PC-3 (cell line): ENCODE results near the gene PARP3. TPM values are rescaled to one million over a fixed set of nuclear protein-coding genes. Genes with fewer than 3 reads are reported as not detected.

ENCODE experiments used
- ATAC-seq: fragments of 200-7000 bp; cut with Tn5 transposase; 2 replicates; pipeline ENCODE4 v1.9.1; 2020; ENCODE audit warnings: mild to moderate bottlenecking, moderate library complexity
- BruUV-seq: library from RNA; stranded (reverse); fragments of 400-500 nt; replicated peaks from 2 replicates; lab custom pipeline; 2021; lab: Mats Ljungman, UMichigan
- CTCF ChIA-PET: fragments of 300-600 bp; sonication (Branson Sonifier 250); formaldehyde crosslinking; loops from one replicate; lab custom pipeline; 2022; ENCODE audit warnings: antibody characterized with exemption; lab: Charles Lee
- POLR2A ChIA-PET: fragments of 300-600 bp; sonication (Branson Sonifier 250); formaldehyde crosslinking; loops from one replicate; lab custom pipeline; 2022; ENCODE audit warnings: antibody characterized with exemption; ENCODE audit not compliant: unreplicated experiment; lab: Charles Lee
- DNase-seq: peaks from one replicate; pipeline ENCODE4 v3.0.0-alpha.2; 2015
- H2AFZ ChIP-seq: fragments of 300-600 bp; sonication (generic); 2 replicates; pipeline ENCODE4 v1.6.0; 2016; ENCODE audit warnings: antibody characterized with exemption, low read length
- H3F3A ChIP-seq: fragments of 300-600 bp; sonication (generic); one replicate; pipeline ENCODE4 v1.6.0; 2017; ENCODE audit warnings: antibody characterized with exemption, low read length, control low read depth, mild to moderate bottlenecking; ENCODE audit not compliant: unreplicated experiment
- H3K27ac ChIP-seq: fragments of 300-600 bp; sonication (generic); 2 replicates; pipeline ENCODE4 v1.5.1; 2016; ENCODE audit warnings: mild to moderate bottlenecking, low read length
- H3K27me3 ChIP-seq: fragments of 300-600 bp; sonication (generic); 2 replicates; pipeline ENCODE4 v1.6.1; 2016; ENCODE audit warnings: low read length, mixed read lengths
- H3K36me3 ChIP-seq: fragments of 300-600 bp; sonication (generic); 2 replicates; pipeline ENCODE4 v1.6.1; 2016; ENCODE audit warnings: low read depth, mixed run types, low read length, mixed read lengths
- H3K4me1 ChIP-seq: fragments of 300-600 bp; sonication (generic); 2 replicates; pipeline ENCODE4 v1.5.1; 2016; ENCODE audit warnings: low read length; ENCODE audit not compliant: insufficient read depth
- H3K4me2 ChIP-seq: fragments of 300-600 bp; sonication (generic); 2 replicates; pipeline ENCODE4 v1.6.0; 2016; ENCODE audit warnings: low read length
- H3K4me3 ChIP-seq: fragments of 300-600 bp; sonication (generic); 2 replicates; pipeline ENCODE4 v1.5.1; 2016; ENCODE audit warnings: mild to moderate bottlenecking, low read length, mixed read lengths
- H3K79me2 ChIP-seq: fragments of 300-600 bp; sonication (generic); 2 replicates; pipeline ENCODE4 v1.6.1; 2017; ENCODE audit warnings: low read length, mixed read lengths
- H3K9ac ChIP-seq: fragments of 300-600 bp; sonication (generic); 2 replicates; pipeline ENCODE4 v1.6.0; 2016; ENCODE audit warnings: mild to moderate bottlenecking, low read length
- H3K9me2 ChIP-seq: fragments of 300-600 bp; sonication (generic); replicated peaks from 2 replicates; pipeline ENCODE4 v1.6.1; 2016; ENCODE audit warnings: mixed run types, low read length, mixed read lengths
- H3K9me3 ChIP-seq: fragments of 300-600 bp; sonication (generic); 2 replicates; pipeline ENCODE4 v1.6.1; 2016; ENCODE audit warnings: low read length, mixed read lengths
- H4K20me1 ChIP-seq: fragments of 300-600 bp; sonication (generic); 2 replicates; pipeline ENCODE4 v1.6.1; 2016; ENCODE audit warnings: low read length, mixed read lengths
- EZH2 ChIP-seq: fragments of 300-600 bp; sonication (generic); IDR thresholded peaks from one replicate; pipeline ENCODE4 v1.6.1; 2017; ENCODE audit warnings: antibody characterized with exemption, mild to moderate bottlenecking, low read length; ENCODE audit not compliant: unreplicated experiment
- EZH2phosphoT487 ChIP-seq: fragments of 300-600 bp; sonication (generic); IDR thresholded peaks from 2 replicates; pipeline ENCODE4 v1.6.1; 2018; ENCODE audit warnings: mild to moderate bottlenecking, antibody characterized with exemption, low read length, borderline replicate concordance
- intact Hi-C: fragments of 100-400 bp; cut with micrococcal nuclease; formaldehyde crosslinking; loops from 2 replicates; pipeline ENCODE4 v1.9.0; 2023
- total RNA-seq: library from RNA; depleted of rRNA; stranded (reverse); fragments of >200 nt; gene quantifications from 2 replicates; pipeline ENCODE4 v1.2.3, GENCODE V29; 2014
- TF ChIP-seq, protein P1 (sequence below): fragments of 300-600 bp; sonication (generic); conservative IDR thresholded peaks from 2 replicates; pipeline ENCODE4 v1.5.1; 2017; ENCODE audit warnings: antibody characterized with exemption, low read depth, mild to moderate bottlenecking, low read length

Gene PARP3
- total RNA-seq, 1 experiment from 2014 or later = 19.3 TPM

DNA sequence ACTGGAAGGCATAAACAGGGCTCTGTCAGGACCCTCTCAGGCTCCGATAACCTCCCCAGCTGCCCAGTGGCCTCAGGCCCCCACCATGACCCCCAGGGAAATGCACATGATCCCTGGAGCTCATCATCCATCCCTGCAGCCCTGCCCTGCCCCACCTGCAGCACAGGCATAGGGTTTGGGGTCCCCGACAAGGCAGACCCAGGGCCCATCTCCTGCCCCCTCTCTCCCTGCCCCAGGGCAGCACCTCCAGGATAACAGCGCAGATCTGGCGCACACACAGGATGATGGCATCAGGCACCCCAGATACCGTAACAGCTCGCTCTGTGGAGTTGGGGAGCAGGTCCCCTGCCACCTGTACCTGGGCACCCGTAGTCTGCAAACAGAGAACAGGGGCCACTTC lies 17.5 kb downstream of the PARP3 start:
- no TSS peak for BruUV-seq
- H3K36me3 ChIP-seq = no peaks in the 10 kb centered on the region
- no peaks in the 10 kb centered on the region for H3K9me3 ChIP-seq
- no peaks in the 10 kb centered on the region for H4K20me1 ChIP-seq
- H3K9ac ChIP-seq = no peak overlapping the region
- H3K4me2 ChIP-seq = no peak overlapping the region
- H3K27me3 ChIP-seq = no peaks in the 10 kb centered on the region
- H3K9me2 ChIP-seq = no peaks in the 10 kb centered on the region
- POLR2A ChIA-PET = no interaction called here
- no peaks in the 10 kb centered on the region for H3K79me2 ChIP-seq
- H3K4me3 ChIP-seq = no peak overlapping the region
- TF ChIP-seq, protein P1, sequence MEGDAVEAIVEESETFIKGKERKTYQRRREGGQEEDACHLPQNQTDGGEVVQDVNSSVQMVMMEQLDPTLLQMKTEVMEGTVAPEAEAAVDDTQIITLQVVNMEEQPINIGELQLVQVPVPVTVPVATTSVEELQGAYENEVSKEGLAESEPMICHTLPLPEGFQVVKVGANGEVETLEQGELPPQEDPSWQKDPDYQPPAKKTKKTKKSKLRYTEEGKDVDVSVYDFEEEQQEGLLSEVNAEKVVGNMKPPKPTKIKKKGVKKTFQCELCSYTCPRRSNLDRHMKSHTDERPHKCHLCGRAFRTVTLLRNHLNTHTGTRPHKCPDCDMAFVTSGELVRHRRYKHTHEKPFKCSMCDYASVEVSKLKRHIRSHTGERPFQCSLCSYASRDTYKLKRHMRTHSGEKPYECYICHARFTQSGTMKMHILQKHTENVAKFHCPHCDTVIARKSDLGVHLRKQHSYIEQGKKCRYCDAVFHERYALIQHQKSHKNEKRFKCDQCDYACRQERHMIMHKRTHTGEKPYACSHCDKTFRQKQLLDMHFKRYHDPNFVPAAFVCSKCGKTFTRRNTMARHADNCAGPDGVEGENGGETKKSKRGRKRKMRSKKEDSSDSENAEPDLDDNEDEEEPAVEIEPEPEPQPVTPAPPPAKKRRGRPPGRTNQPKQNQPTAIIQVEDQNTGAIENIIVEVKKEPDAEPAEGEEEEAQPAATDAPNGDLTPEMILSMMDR = no peak
- no peak for TF ChIP-seq EZH2
- TF ChIP-seq EZH2phosphoT487 = no peak
- H3K4me1 ChIP-seq = no peaks in the 10 kb centered on the region
- DNase-seq = no peak
- CTCF ChIA-PET = no interaction called here
- H3F3A ChIP-seq = no peaks in the 10 kb centered on the region
- no peak overlapping the region for H3K27ac ChIP-seq
- no peak overlapping the region for H2AFZ ChIP-seq
- no peak for ATAC-seq
- intact Hi-C loops = no loop called here

DNA sequence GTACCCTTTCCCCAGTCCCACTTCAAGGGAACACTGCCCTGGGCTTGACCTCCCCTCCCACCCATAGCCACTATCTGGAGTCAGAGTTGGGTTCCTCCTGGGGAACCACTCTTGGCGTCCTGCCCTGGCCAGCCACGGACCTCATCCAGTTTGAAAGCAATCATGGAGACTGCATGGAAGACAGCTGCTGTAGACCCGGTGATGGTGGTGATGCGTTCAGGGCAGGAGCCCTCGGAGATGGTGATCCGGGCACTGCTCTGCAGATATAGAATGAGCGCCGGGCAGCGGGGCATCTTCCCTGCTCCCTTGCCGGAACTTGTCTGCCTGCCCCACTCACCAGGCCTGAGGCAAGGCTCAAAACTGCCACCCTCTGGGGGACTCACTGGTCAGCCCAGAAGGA lies 18.2 kb downstream of the PARP3 start:
- Histone ChIP-seq H3K27me3 (no peaks in the 10 kb centered on the region), H2AFZ (no peak overlapping the region), H3K9me2 (no peaks in the 10 kb centered on the region), H3K4me3 (no peak overlapping the region), H3K36me3 (no peaks in the 10 kb centered on the region), H3K4me2 (no peak overlapping the region), H3K79me2 (no peaks in the 10 kb centered on the region), H3K27ac (no peak overlapping the region), H3K9ac (no peak overlapping the region), H3K9me3 (no peaks in the 10 kb centered on the region), H3F3A (no peaks in the 10 kb centered on the region), H3K4me1 (no peaks in the 10 kb centered on the region), H4K20me1 (no peaks in the 10 kb centered on the region)
- ATAC-seq = no peak
- no TSS peak for BruUV-seq
- DNase-seq = no peak
- ChIA-PET CTCF (no interaction called here), POLR2A (no interaction called here)
- no peak for TF ChIP-seq EZH2phosphoT487
- no peak for TF ChIP-seq EZH2
- TF ChIP-seq, protein P1 = no peak
- intact Hi-C loops = no loop called here

DNA sequence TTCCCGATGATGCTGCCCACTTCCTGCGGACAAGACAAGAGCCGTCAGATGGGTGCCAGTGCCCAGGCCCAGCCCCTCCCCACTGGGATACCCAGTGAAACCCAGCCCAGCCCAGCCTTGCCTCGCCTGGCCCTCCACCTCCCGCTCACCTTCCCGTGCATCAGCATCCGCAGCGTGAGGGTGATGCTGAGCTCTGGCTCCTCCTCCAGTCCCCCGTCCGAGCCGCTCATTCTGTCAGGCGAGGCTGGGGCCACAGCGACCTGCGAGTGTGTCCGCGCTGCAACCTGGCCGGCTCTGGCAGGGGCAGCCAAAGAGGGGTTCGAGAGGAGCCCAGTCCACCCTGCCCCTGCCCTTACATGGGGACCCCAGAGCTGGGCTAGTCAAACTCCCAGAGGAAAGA lies 18.8 kb downstream of the PARP3 start:
- Histone ChIP-seq H4K20me1 (no peaks in the 10 kb centered on the region), H3K4me2 (no peak overlapping the region), H3F3A (no peaks in the 10 kb centered on the region), H3K36me3 (no peaks in the 10 kb centered on the region), H3K79me2 (no peaks in the 10 kb centered on the region), H3K27ac (no peak overlapping the region), H3K9me3 (no peaks in the 10 kb centered on the region), H3K27me3 (no peaks in the 10 kb centered on the region), H3K4me3 (no peak overlapping the region), H2AFZ (no peak overlapping the region), H3K9ac (no peak overlapping the region), H3K4me1 (no peaks in the 10 kb centered on the region), H3K9me2 (no peaks in the 10 kb centered on the region)
- intact Hi-C loops = no loop called here
- no TSS peak for BruUV-seq
- ChIA-PET CTCF (no interaction called here), POLR2A (no interaction called here)
- DNase-seq = no peak
- ATAC-seq = no peak
- TF ChIP-seq, protein P1 = no peak
- no peak for TF ChIP-seq EZH2
- no peak for TF ChIP-seq EZH2phosphoT487
